Lower leg skin (tissue), 3 donors: Measurements from ENCODE around the gene HDX.

Source experiments
- CTCF ChIP-seq, 3 donors: fragments of 450-650 bp; IDR thresholded peaks; one replicate each; pipeline ENCODE4 v1.5.1; 2016; ENCODE audit warnings: antibody characterized with exemption in 3 of 3, mild to moderate bottlenecking in 3 of 3, moderate library complexity in 2 of 3
- POLR2A ChIP-seq, 2 donors: fragments of 450-650 bp; IDR thresholded peaks; one replicate each; pipeline ENCODE4 v1.6.1; 2016 to 2017; ENCODE audit warnings: antibody characterized with exemption in 2 of 2, mild to moderate bottlenecking in 1 of 2, moderate library complexity in 1 of 2

- TF ChIP-seq CTCF (IDR thresholded peaks at IDR 0.05), result no peak
- no peak for TF ChIP-seq POLR2A (IDR thresholded peaks at IDR 0.05)
Observed at GRCh38 chrX:84441143-84441542, 61.1 kb downstream of the HDX start.
